Posterior cingulate gyrus (tissue), 11 donors: ENCODE results near the gene TMEM192.
"Not testable (repeated sequence)": the region's sequence is repeated elsewhere in the genome, so short reads cannot be mapped to it uniquely, and the experiment has no call there.

Experiments used
- DNase-seq, 10 donors: peaks; one replicate each; pipeline versions ENCODE4 v3.0.0 to v3.0.0-alpha.2; 2020 to 2021; ENCODE audit warnings: mixed read lengths in 3 of 10
- intact Hi-C: fragments of 100-400 bp; cut with DNase I; formaldehyde crosslinking; loops from one replicate; pipeline ENCODE4 v1.15.1; 2023

TMEM192 gene

DNA sequence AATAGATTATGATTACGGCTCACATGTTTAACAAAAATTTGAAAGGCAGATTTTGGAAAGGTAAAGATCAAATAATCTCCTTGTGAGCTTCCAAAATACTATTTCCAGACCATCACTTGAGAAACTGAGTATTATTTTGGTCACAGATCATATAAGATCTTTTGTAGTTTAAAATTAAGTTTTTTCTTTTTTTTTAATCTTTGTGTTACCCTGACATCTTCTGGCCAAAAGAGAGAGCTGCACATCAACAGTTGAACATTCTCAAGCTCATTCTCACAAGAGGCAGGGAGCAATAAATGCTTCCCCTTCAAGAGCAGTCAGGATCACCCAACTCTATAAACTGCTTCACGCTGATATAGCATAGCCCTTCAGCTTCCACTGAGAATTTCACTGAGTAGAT is 15.9 kb downstream of the TMEM192 start:
- intact Hi-C loops = loop anchor here (5.0 kb wide), 1 partner anchor 329 kb away; no protein-coding TSS in a partner anchor
- DNase-seq = no peak

DNA sequence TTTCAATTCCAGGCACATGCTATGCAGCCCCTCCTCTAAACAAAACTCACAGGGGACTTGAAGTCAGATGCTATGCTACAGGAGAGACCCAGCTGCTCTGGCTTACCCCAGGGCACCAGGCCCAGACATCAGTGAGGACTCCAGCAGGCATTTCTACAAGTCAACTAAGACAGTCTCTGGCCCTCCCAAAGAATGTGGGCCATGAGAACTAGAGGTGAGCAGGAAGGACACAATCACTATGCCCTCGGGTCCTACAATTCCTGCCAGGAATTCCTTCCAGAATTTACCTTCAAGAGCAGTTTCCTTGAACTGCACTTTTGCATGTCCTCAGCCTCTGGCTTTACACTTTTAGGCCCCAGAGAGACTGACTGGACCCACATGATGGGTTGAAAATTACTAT is 17.4 kb downstream of the TMEM192 start:
- DNase-seq = no peak
- intact Hi-C loops = loop anchor here (5.0 kb wide), 1 partner anchor 328 kb away; no protein-coding TSS in a partner anchor

DNA sequence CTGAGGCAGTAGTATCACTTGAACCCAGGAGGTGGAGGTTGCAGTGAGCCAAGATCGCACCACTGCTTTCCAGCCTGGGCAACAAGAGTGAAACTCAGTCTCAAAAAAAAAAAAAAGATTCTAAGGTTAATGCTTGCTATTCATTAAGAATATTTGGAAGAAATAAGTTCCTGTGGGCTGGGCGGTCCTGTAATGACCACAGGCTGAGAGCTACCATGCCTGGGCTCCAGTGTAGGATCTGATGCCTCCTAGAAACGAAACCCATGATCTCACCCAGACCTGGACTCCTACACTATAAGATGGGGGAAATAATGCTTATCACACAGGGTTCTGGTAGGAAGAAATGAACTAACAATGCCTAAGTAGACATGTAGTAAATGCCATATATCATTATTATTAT is 17.8 kb downstream of the TMEM192 start:
- DNase-seq = peak in 1 of 10 donors; percentile 61
- intact Hi-C loops = loop anchor here (5.0 kb wide), 1 partner anchor 328 kb away; no protein-coding TSS in a partner anchor

DNA sequence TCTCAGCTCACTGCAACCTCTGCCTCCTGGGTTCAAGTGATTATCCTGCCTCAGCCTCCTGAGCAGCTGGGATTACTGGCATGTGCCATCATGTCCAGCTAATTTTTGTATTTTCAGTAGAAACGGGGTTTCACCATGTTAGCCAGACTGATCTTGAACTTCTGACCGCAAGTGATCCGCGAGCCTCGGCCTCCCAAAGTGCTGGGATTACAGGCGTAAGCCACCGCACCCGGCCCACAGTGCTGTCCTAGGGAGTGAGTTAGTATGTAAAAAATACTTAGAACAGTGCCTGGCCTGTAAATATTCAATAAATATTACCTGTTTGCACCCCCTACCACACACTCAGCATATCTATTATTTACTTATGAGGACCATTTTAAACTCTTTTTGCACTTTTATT is 20.5 kb downstream of the TMEM192 start:
- intact Hi-C loops = not testable (repeated sequence)
- DNase-seq = peak in 2 of 10 donors; percentile 57 to 74

DNA sequence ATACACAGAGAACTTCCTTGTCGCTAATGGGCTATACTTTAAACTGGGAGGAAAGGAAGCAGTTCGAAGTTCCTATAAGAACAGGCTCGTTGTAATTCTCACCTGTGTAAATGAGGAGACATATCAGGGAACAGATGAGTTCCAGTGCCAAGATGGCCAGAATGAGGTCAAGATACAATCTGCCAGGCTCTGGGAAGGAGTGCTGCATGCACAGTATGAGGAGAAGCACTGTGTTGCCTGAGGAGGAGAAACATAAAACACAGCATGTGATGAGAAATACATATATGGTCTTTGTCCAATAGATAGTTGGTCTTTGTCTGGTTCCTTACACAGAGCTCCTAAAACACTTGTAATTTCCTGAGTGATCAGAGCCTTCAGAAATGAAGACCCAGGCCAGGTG is 24.3 kb downstream of the TMEM192 start:
- intact Hi-C loops = no loop called here
- DNase-seq = no peak

DNA sequence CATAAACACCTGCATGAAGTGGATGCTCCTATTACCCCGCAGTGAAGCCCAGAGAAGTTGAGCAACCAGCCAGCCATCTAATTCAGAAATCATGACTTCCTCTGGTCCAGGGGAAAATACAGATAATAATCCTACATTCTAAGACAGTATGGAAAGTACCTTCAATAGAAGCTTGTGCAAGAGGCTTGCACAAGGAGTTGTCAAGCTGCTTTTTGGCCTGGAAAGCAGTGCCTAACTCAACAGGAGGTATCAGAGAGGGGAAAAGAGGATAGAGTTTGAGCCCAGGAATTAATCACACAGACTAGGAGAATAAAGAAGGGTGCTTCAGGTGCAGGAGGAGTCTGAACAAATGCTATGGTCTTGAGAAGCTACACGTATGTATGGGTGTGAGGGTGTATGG is 26.7 kb downstream of the TMEM192 start:
- intact Hi-C loops = no loop called here
- DNase-seq = no peak

DNA sequence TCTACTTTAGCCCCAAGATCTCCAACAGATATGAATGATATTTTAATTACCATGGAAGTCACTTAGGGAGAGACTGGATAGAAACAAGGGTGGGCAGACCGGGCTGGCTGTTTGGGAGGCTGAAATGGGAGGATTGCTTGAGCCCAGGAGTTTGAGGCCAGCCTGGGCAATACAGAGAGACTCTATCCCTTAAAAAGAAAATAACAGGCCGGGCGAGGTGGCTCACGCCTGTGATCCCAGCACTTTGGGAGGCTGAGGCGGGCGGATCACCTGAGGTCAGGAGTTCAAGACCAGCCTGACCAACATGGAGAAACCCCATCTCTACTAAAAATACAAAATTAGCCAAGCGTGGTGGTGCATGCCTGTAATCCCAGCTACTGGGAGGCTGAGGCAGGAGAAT is 27.9 kb downstream of the TMEM192 start:
- intact Hi-C loops = not testable (repeated sequence)
- DNase-seq = peak in 2 of 10 donors; percentile 2 to 61

DNA sequence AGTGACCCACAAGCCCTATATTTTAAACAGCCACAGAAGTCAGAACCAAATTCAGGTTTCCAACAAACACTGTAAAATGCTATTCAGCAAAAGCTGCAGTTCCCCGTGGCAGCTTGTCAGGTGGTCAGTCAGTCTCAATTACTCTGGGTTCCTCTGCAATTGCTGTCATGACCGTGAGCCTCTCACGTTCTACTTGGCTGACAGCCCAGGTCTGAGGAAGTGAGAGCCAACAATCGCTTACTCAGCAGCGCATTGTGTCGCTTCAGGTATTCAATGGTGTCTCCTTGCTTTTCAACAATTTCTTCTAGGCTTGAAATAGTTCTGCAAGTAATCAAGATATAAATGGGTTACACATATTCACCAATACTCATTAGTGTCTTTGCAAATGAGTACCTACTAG is 33.2 kb downstream of the TMEM192 start:
- intact Hi-C loops = no loop called here
- DNase-seq = peak in 2 of 10 donors; percentile 14 to 74

DNA sequence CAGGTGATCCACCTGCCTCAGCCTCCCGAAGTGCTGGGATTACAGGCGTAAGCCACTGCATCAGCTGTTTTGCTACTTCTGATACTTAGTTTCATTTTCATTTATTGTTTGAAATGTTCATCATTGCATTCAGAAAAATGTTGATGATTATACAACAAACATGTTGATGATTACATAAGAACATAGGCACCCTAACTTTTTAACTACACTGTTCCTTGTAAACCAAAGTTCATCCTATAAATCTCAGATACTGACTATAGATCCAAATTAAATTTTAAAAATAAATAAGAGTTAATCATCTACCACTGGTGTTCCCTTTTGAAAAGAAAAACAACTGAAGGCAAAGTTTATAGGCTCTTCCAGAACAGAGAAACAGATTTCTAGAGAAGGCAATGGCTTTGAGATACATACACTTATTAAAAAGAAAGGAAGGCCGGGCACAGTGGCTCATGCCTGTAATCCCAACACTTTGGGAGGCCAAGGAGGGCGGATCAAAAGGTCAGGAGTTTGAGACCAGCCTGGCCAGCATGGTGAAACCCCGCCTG is 35.6 kb downstream of the TMEM192 start:
- DNase-seq = no peak
- intact Hi-C loops = no loop called here

DNA sequence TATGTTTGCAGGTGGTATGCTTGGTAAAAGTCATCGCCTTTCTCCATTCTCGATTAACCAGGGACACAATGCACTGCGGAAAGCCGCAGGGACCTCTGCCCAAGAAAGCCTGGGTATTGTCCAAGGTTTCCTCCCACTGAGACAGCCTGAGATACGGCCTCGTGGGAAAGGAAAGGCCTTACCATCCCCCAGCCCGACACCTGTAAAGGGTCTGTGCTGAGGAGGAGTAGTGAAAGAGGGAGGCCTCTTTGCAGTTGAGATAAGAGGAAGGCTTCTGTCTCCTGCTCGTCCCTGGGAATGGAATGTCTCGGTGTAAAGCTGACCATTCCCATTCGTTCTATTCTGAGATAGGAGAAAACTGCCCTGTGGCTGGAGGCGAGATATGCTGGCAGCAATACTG is 39.3 kb downstream of the TMEM192 start:
- peak in 1 of 10 donors; percentile 3 for DNase-seq
- intact Hi-C loops = not testable (repeated sequence)

DNA sequence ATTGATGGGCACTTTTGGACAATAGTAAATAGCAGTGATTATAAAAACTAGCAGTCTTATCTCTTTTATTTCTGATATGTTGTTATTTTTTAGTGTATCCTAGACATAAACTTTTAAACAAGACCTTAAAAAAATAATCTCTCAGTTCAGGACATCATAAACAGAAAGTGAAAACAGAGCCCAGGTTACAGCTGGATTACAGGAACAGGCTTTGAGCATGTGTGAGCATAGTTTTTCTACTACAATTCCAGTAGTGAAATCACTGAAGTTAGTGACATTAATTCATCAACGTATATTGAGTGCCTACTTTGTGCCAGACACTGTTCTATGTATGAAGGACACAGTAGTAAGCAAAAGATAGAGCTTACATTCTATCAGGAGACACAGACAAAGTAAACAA is 42.1 kb downstream of the TMEM192 start:
- intact Hi-C loops = no loop called here
- DNase-seq = no peak

DNA sequence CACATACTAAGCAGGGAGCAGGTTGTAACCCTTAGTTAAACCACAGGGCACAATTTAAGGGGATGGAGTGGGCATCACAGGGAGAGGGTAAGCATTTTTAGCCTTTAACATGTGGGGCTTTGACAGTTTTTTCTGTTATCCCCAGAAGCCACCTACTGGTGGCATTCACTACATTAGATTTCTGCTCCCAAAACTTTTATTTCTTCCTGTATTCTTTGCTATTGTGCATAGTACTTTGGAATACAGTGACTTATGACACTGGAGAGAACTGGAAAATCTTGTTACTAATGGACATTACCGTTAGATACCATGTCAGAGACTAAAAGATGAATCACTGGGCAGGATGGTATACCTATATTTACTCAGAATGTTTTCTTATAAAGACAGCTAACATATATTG is 51.7 kb downstream of the TMEM192 start:
- intact Hi-C loops = no loop called here

DNA sequence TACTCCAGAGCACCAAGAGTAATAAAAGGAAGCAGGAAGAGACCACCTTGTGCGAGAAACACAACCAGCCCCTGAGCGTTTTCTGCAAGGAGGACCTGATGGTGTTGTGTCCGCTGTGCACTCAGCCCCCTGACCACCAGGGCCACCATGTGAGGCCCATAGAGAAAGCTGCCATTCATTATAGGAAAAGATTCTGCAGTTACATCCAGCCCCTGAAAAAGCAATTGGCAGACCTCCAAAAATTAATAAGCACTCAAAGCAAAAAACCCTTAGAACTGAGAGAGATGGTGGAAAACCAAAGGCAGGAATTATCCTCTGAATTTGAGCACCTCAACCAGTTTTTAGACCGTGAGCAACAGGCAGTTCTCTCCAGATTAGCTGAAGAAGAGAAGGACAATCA is 53.3 kb downstream of the TMEM192 start:
- no peak for DNase-seq
- intact Hi-C loops = no loop called here

More for the DNA sequence above, 51.7 kb downstream of the TMEM192 start:
- no peak for DNase-seq

DNA sequence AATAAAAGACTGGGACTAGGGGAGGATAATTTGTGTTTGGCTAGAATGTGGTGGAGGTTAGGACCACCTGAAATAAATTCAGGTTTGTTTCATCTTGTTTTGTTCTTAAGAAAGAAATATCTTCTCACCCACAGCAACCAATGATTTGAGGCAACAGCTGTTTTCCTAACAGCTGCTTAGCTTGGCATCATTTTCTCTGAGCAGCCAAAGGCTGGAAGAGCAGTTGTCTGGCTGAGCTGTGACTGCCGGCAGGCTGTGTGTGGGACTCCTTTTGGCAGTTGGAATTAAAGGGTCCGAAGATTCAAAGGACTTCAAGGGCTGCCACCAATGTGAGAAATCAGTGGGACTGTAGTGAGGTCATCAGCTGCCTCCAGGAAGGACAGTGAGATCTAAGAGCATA is 54.0 kb downstream of the TMEM192 start:
- DNase-seq = no peak

DNA sequence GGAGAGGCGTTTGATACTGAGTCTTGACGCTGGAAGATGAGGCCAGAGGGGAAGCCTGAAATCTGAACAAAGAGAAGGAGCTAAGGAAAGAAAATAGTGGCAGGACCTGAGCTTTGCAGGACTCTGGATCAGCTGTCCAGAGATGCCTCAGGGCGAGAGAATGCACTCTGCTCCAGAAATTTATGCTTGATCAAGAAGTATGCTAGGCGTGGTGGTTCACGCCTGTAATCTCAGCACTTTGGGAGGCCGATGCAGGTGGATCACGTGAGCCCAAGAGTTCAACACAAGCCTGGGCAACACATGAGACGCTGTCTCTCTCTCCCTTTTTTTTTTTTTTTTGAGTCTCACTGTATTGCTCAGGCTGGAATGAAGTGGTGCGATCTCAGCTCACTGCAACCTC is 57.1 kb downstream of the TMEM192 start:
- intact Hi-C loops = no loop called here
- no peak for DNase-seq

More for the DNA sequence above, 54.0 kb downstream of the TMEM192 start:
- intact Hi-C loops = no loop called here

DNA sequence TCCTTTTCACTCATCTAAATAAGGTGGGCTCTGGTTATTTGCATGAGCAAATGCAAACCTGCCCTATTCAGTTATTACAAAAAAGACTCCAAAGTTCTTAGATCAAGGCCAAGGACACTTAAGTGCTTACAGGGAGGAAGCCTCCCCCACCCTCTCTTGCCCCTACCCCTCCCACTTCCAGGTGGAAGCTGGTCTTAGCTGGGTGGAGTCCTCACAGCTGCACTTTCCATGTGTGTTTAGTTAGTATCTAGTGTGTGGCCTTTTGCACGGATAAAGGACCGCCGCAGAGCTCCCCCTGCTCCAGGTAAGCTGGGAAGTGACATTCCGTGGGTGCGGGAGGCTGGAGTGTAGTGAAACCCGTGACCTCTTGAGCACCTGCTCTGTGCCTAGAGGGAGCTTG is 59.0 kb downstream of the TMEM192 start, which contains the start of gene TRIM75:
TSS of gene TRIM75 (plus strand) at position 222 of the 400 bp plus-strand sequence. CDS start 5,282 bp downstream, outside the sequence.
- DNase-seq = no peak
- intact Hi-C loops = no loop called here

DNA sequence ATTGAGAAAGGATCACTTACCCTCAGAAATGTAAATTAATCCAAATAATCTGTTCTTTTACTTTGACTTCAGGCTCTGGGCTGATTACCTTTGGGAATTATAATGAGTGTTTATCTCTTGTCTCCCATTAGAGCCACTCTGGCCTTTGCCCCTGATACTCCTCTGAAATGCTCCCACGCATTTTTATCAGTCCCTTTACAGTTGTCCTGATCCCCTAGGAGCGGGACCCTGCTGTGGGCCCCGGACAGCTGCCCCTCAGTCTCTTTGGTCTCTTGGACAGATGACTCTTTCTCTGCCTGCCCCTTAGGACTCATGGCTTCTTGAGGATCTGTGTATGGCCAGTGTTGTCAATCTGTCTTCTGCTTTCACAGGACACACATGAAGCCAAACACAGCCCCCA is 60.0 kb downstream of the TMEM192 start:
- intact Hi-C loops = no loop called here
- DNase-seq = no peak

DNA sequence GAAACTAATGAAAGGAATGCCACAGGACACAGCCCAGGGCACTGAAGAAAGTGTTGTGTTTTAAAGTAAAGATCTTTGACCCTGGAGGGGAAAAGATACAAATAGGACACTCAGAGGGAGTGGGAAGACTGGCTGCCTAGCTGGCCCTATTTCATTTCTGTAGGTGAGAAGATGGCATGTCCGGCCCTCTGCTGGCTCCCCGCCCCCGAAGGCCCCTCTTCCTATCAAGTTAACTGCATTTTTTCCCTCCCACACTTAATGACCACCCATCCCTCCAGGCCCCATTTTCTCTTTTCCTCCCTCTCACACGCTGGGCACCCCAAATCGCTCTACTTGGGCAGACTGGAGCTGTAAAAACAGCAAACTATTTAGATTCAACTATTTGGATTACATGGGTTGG is 64.5 kb downstream of the TMEM192 start:
- intact Hi-C loops = no loop called here
- no peak for DNase-seq

DNA sequence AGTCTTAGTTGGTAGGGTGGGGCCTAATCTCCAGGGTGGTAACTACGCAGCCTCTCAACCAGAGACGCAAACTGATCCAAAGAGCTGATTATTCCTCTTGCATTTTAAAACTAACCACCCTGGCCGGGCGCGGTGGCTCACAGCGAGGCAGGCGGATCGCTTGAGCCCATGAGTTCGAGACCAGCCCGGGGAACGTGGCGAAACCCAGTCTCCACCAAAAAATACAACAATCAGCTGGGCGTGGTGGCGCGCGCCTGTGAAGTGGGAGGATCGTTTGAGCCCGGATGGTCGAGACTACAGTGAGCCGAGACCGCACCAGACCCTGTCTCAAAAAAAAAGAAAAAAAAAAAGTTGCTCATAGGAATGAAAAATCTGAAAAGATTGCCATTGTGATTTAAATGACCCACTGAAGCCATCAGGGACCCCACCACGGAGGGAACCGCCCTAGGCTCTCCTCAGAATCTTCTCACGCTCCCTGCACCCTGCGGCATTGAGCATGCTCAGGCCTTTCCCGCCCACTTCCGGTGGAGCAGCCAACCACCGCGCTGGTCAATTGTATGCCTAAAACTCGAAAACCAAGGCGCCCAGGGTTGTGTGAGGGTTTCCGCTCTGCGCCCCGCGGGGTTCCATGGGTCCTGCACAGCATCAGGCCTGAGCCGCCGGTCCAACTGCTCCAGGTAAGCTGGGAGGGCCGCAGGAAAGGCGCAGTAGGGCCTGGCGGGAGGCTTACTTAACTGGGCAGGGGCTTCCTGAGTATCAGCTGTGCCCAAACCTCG is 81.0 kb downstream of the TMEM192 start, which contains the start of gene TRIM60:
TSS of gene TRIM60 (plus strand) at position 564 of the 776 bp plus-strand sequence. CDS start 8,074 bp downstream, outside the sequence.
- intact Hi-C loops = no loop called here
- no peak for DNase-seq

DNA sequence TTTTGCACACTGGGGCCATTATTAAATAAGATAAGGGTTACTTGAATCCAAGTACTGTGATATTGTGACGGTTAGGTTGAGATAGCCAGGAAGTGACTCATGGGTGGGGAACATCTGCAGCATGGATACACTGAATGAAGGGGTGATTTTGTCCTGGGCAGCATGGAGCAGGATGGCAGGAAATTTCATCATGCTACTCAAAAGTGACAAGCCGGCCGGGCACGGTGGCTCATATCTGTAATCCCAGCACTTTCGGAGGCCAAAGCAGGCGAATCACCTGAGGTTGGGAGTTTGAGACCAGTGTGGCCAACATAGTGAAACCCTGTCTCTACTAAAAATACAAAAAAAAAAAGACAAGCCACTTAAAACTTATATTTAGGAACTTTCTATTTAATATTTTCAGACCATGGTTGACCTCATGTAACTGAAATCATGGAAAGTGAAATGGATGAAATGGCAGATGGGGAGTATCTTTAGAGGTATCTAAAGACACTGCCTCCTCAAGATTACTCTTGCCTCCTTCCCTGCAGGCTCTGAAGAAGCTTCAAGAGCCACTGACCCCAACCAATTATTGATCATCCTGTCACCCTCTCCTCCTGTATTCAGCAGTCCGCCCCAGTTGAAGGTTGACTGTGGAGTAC is 84.8 kb downstream of the TMEM192 start:
- peak in 1 of 10 donors; percentile 31 for DNase-seq
- intact Hi-C loops = no loop called here

DNA sequence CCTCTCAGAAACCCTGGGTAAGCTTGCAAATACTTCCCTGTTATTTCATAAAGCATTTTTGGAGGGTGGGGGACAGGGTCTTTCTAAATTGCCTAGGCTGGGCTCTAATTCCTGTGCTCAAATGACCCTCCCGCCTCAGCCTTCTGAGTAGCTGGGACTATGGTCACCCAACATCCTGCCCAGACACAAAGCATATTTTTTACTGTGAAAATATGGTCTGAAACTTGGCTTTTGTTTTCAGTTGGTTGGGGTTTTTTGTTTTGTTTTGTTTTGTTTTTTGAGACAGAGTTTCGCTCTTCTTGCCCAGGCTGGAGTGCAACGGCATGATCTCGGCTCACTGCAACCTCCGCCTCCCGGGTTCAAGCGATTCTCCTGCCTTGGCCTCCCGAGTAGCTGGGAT is 86.9 kb downstream of the TMEM192 start:
- DNase-seq = not testable (repeated sequence)

More for the DNA sequence above, 86.9 kb downstream of the TMEM192 start:
- intact Hi-C loops = not testable (repeated sequence)
